Keratinocyte (primary cell): ENCODE results near the gene CHMP2A. TPM values are rescaled to one million over a fixed set of nuclear protein-coding genes. Genes with fewer than 3 reads are reported as not detected.

Experiments used
- DNase-seq: peaks from one replicate; pipeline ENCODE4 v3.0.0-alpha.2; 2011; ENCODE audit warnings: low read depth, missing footprints, low spot score
- FAIRE-seq: peaks from 2 replicates; lab custom pipeline; 2011; peaks lifted over from hg19 to GRCh38; lab: Jason Lieb, UNC
- H2AFZ ChIP-seq: 2 replicates; pipeline ENCODE4 v1.6.0; 2012; ENCODE audit warnings: low read length, control low read depth, inconsistent platforms; ENCODE audit not compliant: control insufficient read depth
- H3K27ac ChIP-seq: 2 replicates; pipeline ENCODE4 v1.5.1; 2011; ENCODE audit warnings: low read length; ENCODE audit not compliant: control insufficient read depth, insufficient read depth
- H3K27me3 ChIP-seq: 3 replicates; pipeline ENCODE4 v1.6.0; 2011; ENCODE audit warnings: low read length; ENCODE audit not compliant: control insufficient read depth, insufficient read depth; ENCODE audit errors: extremely low read depth
- H3K36me3 ChIP-seq, 2 experiments: 2 replicates in 1 of 2; 3 replicates in 1 of 2; pipeline ENCODE4 v1.5.1; 2011; ENCODE audit warnings: low read length in 2 of 2, mild to moderate bottlenecking in 1 of 2; ENCODE audit not compliant: control insufficient read depth in 2 of 2, insufficient read depth in 2 of 2; ENCODE audit errors: extremely low read depth in 1 of 2
- H3K4me1 ChIP-seq: 3 replicates; pipeline ENCODE4 v1.5.1; 2011; ENCODE audit warnings: low read length; ENCODE audit not compliant: control insufficient read depth, insufficient read depth; ENCODE audit errors: extremely low read depth
- H3K4me2 ChIP-seq: 3 replicates; pipeline ENCODE4 v1.6.0; 2011; ENCODE audit warnings: low read depth, low read length; ENCODE audit not compliant: control insufficient read depth, insufficient read depth; ENCODE audit errors: extremely low read depth
- H3K4me3 ChIP-seq, 3 experiments: fragments of 200-600 bp in 1 of 3; sonication (generic) in 1 of 3; 2 replicates in 2 of 3; 3 replicates in 1 of 3; pipeline ENCODE4 v1.5.1; 2011 to 2016; ENCODE audit warnings: low read length in 3 of 3, mild to moderate bottlenecking in 3 of 3, control low read depth in 2 of 3, inconsistent platforms in 1 of 3, low read depth in 1 of 3, mixed read lengths in 1 of 3, mixed run types in 1 of 3, moderate library complexity in 1 of 3; ENCODE audit not compliant: control insufficient read depth in 2 of 3, insufficient read depth in 2 of 3; ENCODE audit errors: extremely low read depth in 1 of 3
- H3K79me2 ChIP-seq: 2 replicates; pipeline ENCODE4 v1.6.0; 2012; ENCODE audit warnings: low read length; ENCODE audit not compliant: control insufficient read depth, insufficient read depth
- H3K9ac ChIP-seq: 3 replicates; pipeline ENCODE4 v1.6.0; 2011; ENCODE audit warnings: low read length; ENCODE audit not compliant: control insufficient read depth, insufficient read depth; ENCODE audit errors: extremely low read depth
- H3K9me1 ChIP-seq: 3 replicates; pipeline ENCODE4 v1.6.0; 2011; ENCODE audit warnings: low read length; ENCODE audit not compliant: control insufficient read depth, insufficient read depth; ENCODE audit errors: extremely low read depth
- H3K9me3 ChIP-seq: 2 replicates; pipeline ENCODE4 v1.5.1; 2012; ENCODE audit warnings: low read depth, low read length; ENCODE audit not compliant: control insufficient read depth
- H4K20me1 ChIP-seq: 3 replicates; pipeline ENCODE4 v1.6.0; 2011; ENCODE audit warnings: low read length; ENCODE audit not compliant: control insufficient read depth, insufficient read depth; ENCODE audit errors: extremely low read depth
- EZH2 ChIP-seq: IDR thresholded peaks from one replicate; pipeline ENCODE4 v1.6.1; 2012; ENCODE audit warnings: inconsistent platforms, mild to moderate bottlenecking, low read length, moderate library complexity
- dilution Hi-C: fragments of 300-500 bp; cut with MboI; formaldehyde crosslinking; loops from one replicate; pipeline ENCODE4 v1.7.0; 2020; ENCODE audit warnings: low sequenced_read_pairs; ENCODE audit not compliant: extremely low pct_ligation_motif_present
- polyA plus RNA-seq, 5 experiments: library from polyadenylated mRNA; depleted of rRNA in 3 of 5; stranded (reverse) in 3 of 5; stranded (forward) in 1 of 5; unstranded in 1 of 5; fragments of >200 nt; gene quantifications; 1 replicate in 1 of 5; 2 replicates in 3 of 5; 3 replicates in 1 of 5; pipeline versions ENCODE4 v1.2.1 to v1.2.3, GENCODE V29; 2011 to 2012; ENCODE audit warnings: missing spikeins in 2 of 5, low read depth in 1 of 5, low replicate concordance in 1 of 5
- TF ChIP-seq, protein P1 (sequence below), 3 experiments: IDR thresholded peaks in 1 of 3; conservative IDR thresholded peaks in 1 of 3; optimal IDR thresholded peaks in 1 of 3; 2 replicates in 2 of 3; 3 replicates in 1 of 3; pipeline versions ENCODE3 to v1.5.1; 2011; ENCODE audit warnings: low read length in 3 of 3, mild to moderate bottlenecking in 3 of 3, moderate library complexity in 2 of 3, control low read depth in 1 of 3, inconsistent platforms in 1 of 3; ENCODE audit not compliant: insufficient read depth in 2 of 3; ENCODE audit errors: extremely low read depth in 1 of 3

CHMP2A gene
- polyA plus RNA-seq, 1 donor (not counting 4 experiments of a cell fraction or from before 2014, with no cell fraction given) = 115 TPM

GRCh38 chr19:58514564-58515022, 40.3 kb downstream of the CHMP2A start:
- peak overlapping the region; percentile 91 for H3K4me2 ChIP-seq

DNA sequence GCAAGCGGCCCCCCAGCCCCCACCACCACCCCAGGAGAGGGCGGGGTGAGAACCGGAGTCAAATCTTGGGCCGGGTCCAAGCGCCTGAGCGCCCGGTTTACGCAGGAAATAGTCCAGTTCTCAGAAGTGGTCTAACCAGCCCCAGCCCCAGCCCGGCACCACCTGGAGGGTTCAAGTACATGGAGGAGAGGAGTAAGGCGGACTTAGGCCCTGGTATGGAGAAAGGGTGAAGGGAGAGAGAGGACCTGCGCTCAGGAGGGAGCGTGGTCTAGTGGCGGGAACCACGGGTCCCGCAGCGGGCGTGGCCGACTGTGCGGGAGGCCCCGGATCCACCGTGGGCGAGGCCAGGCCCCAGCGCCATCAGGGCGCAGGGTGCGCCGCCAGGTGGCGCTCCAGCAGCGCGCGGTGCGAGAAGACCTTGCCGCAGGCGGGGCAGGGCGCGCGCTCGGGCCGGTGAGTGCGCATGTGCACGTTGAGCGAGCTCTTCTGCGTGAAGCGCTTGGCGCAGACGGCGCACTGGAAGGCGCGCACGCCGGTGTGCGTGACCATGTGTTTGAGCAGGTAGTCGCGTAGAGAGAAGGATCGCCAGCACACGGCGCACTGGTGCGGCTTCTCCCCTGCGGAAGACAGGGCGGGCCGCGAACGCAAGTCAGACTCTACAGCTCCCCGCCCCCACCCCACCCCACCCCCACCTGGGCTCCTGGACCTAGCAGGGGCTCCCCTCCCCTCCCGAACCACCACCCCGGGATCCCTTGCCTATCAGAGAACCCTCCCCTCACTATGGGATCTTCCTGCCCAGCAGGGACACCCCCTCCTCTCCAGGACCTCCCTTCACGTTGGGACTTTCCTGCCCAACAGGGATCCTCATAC, 41.0 kb downstream of the CHMP2A start:
- Histone ChIP-seq H3K4me3 (peak overlapping the region; percentile 45 to 78 (median 68)), H3K9ac (peak overlapping the region; percentile 74), H3K27me3 (no peaks in the 10 kb centered on the region), H3K9me3 (no peaks in the 10 kb centered on the region), H4K20me1 (no peaks in the 10 kb centered on the region), H3K79me2 (peaks cover 44% of the 10 kb centered on the region), H3K9me1 (no peaks in the 10 kb centered on the region), H3K4me2 (peak overlapping the region; percentile 91), H3K4me1 (peaks cover 16% of the 10 kb centered on the region), H3K36me3 (peaks cover 5 to 12% of the 10 kb centered on the region in 2 experiments), H2AFZ (peak overlapping the region; percentile 82), H3K27ac (peak overlapping the region; percentile 43)
- FAIRE-seq (peak; percentile 53), DNase-seq (peak; percentile 82)
- TF ChIP-seq, protein P1, sequence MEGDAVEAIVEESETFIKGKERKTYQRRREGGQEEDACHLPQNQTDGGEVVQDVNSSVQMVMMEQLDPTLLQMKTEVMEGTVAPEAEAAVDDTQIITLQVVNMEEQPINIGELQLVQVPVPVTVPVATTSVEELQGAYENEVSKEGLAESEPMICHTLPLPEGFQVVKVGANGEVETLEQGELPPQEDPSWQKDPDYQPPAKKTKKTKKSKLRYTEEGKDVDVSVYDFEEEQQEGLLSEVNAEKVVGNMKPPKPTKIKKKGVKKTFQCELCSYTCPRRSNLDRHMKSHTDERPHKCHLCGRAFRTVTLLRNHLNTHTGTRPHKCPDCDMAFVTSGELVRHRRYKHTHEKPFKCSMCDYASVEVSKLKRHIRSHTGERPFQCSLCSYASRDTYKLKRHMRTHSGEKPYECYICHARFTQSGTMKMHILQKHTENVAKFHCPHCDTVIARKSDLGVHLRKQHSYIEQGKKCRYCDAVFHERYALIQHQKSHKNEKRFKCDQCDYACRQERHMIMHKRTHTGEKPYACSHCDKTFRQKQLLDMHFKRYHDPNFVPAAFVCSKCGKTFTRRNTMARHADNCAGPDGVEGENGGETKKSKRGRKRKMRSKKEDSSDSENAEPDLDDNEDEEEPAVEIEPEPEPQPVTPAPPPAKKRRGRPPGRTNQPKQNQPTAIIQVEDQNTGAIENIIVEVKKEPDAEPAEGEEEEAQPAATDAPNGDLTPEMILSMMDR (optimal IDR thresholded peaks at IDR 0.05 in 1 of 3, IDR thresholded peaks at IDR 0.05 in 1 of 3, conservative IDR thresholded peaks at IDR 0.05 in 1 of 3; ENCODE audit: extremely low read depth in 1 of 3, insufficient read depth in 2 of 3, low read length in 3 of 3) = peak; percentile 79 to 97 (median 89)
- no peak for TF ChIP-seq EZH2
- dilution Hi-C loops = no loop called here

More at GRCh38 chr19:58514564-58515022, 40.3 kb downstream of the CHMP2A start:
- Histone ChIP-seq H2AFZ (no peak overlapping the region), H3K4me1 (peaks cover 16% of the 10 kb centered on the region), H4K20me1 (no peaks in the 10 kb centered on the region), H3K27ac (peak overlapping the region; percentile 40), H3K9ac (peak overlapping the region; percentile 74), H3K4me3 (peak overlapping the region; percentile 45 to 78 (median 68)), H3K27me3 (no peaks in the 10 kb centered on the region), H3K79me2 (peaks cover 47% of the 10 kb centered on the region), H3K9me3 (no peaks in the 10 kb centered on the region), H3K36me3 (peaks cover 5 to 12% of the 10 kb centered on the region in 2 experiments), H3K9me1 (no peaks in the 10 kb centered on the region)
- DNase-seq (no peak), FAIRE-seq (no peak)
- dilution Hi-C loops = no loop called here
- TF ChIP-seq, protein P1 (optimal IDR thresholded peaks at IDR 0.05 in 1 of 3, IDR thresholded peaks at IDR 0.05 in 1 of 3, conservative IDR thresholded peaks at IDR 0.05 in 1 of 3; ENCODE audit: extremely low read depth in 1 of 3, insufficient read depth in 2 of 3, low read length in 3 of 3) = no peak
- TF ChIP-seq EZH2 = no peak
